Activated naive CD4-positive, alpha-beta T cell treated with anti-CD3 and anti-CD28 coated beads, Interleukin-2, amount 10 ng/mL, durations not matched to agents 7 days and 5 days (primary cell): ENCODE results near the gene MMP2.

Experiments
- CTCF ChIA-PET: fragments of 350-600 bp; sonication (Branson Sonifier 250); formaldehyde crosslinking; loops from one replicate; lab custom pipeline; 2021; ENCODE audit warnings: antibody characterized with exemption; lab: Charles Lee
- DNase-seq: peaks from one replicate; pipeline ENCODE4 v3.0.0-alpha.2; 2020
- H3K27ac Mint-ChIP-seq: one replicate; pipeline ENCODE4 v1.8.0; 2021; ENCODE audit warnings: mild to moderate bottlenecking, moderate library complexity, mixed read lengths
- H3K27me3 Mint-ChIP-seq: one replicate; pipeline ENCODE4 v1.8.0; 2021; ENCODE audit warnings: mild to moderate bottlenecking, mixed read lengths
- H3K36me3 Mint-ChIP-seq: one replicate; pipeline ENCODE4 v1.8.0; 2021; ENCODE audit warnings: mixed read lengths
- H3K4me1 Mint-ChIP-seq: one replicate; pipeline ENCODE4 v1.8.0; 2021; ENCODE audit warnings: mixed read lengths
- H3K4me3 Mint-ChIP-seq: one replicate; pipeline ENCODE4 v1.8.0; 2021; ENCODE audit warnings: mild to moderate bottlenecking, moderate library complexity, mixed read lengths
- H3K9me3 Mint-ChIP-seq: one replicate; pipeline ENCODE4 v1.8.0; 2021; ENCODE audit warnings: mixed read lengths

The MMP2 gene

GRCh38 chr16:55505333-55506015 is 26.5 kb downstream of the MMP2 start:
- Mint-ChIP-seq H3K4me3 (no peak overlapping the region), H3K27me3 (peaks cover 29% of the 10 kb centered on the region), H3K9me3 (no peaks in the 10 kb centered on the region), H3K27ac (no peak overlapping the region), H3K4me1 (peaks cover 13% of the 10 kb centered on the region), H3K36me3 (no peaks in the 10 kb centered on the region)
- no peak for DNase-seq
- CTCF ChIA-PET: interaction anchor here (1.4 kb wide), 1 partner anchor 41 kb away, joined by 4 read pairs; no protein-coding TSS in a partner anchor

GRCh38 chr16:55506083-55506482 is 27.1 kb downstream of the MMP2 start:
- Mint-ChIP-seq H3K27me3 (peaks cover 30% of the 10 kb centered on the region), H3K9me3 (no peaks in the 10 kb centered on the region), H3K4me3 (no peak overlapping the region), H3K27ac (no peak overlapping the region), H3K4me1 (peaks cover 11% of the 10 kb centered on the region), H3K36me3 (no peaks in the 10 kb centered on the region)
- CTCF ChIA-PET: interaction anchor here (1.6 kb wide), 1 partner anchor 41 kb away, joined by 3 read pairs; no protein-coding TSS in a partner anchor
- DNase-seq: no peak

GRCh38 chr16:55506708-55507107 is 27.7 kb downstream of the MMP2 start:
- DNase-seq: no peak
- CTCF ChIA-PET: interaction anchor here (1.6 kb wide), 1 partner anchor 42 kb away, joined by 3 read pairs; no protein-coding TSS in a partner anchor
- Mint-ChIP-seq H3K27ac (no peak overlapping the region), H3K4me3 (no peak overlapping the region), H3K27me3 (peaks cover 30% of the 10 kb centered on the region), H3K4me1 (peaks cover 11% of the 10 kb centered on the region), H3K9me3 (no peaks in the 10 kb centered on the region), H3K36me3 (no peaks in the 10 kb centered on the region)

GRCh38 chr16:55508271-55508921 is 29.4 kb downstream of the MMP2 start:
- H3K36me3 Mint-ChIP-seq: no peaks in the 10 kb centered on the region
- CTCF ChIA-PET: no interaction called here

GRCh38 chr16:55508941-55509931 is 30.2 kb downstream of the MMP2 start, which contains the start of gene LPCAT2:
TSS of gene LPCAT2 (plus strand) at chr16:55509072. CDS start at chr16:55509182, 110 bp downstream.
- H3K4me3 Mint-ChIP-seq: peak within 1 kb of the TSS; percentile 65
- H3K9me3 Mint-ChIP-seq: no peaks in the 10 kb centered on the region
- no peak within 1 kb of the TSS for H3K27ac Mint-ChIP-seq
- H3K27me3 Mint-ChIP-seq: peaks cover 30% of the 10 kb centered on the region
- peak; percentile 57 for DNase-seq
- CTCF ChIA-PET: interaction anchor here (0.9 kb wide), 1 partner anchor 27 kb away, joined by 3 read pairs; no protein-coding TSS in a partner anchor
- H3K36me3 Mint-ChIP-seq: no peaks in the 10 kb centered on the region
- H3K4me1 Mint-ChIP-seq: peaks cover 11% of the 10 kb centered on the region

More at GRCh38 chr16:55508271-55508921, 29.4 kb downstream of the MMP2 start:
- Mint-ChIP-seq H3K27me3 (peaks cover 30% of the 10 kb centered on the region), H3K4me3 (peak overlapping the region; percentile 65), H3K9me3 (no peaks in the 10 kb centered on the region), H3K27ac (no peak overlapping the region), H3K4me1 (peaks cover 11% of the 10 kb centered on the region)
- DNase-seq: no peak

- DNase-seq: no peak
- no peaks in the 10 kb centered on the region for H3K9me3 Mint-ChIP-seq
- H3K27ac Mint-ChIP-seq: no peak overlapping the region
- no peaks in the 10 kb centered on the region for H3K36me3 Mint-ChIP-seq
- CTCF ChIA-PET: interaction anchor here (0.9 kb wide), 1 partner anchor 26 kb away, joined by 3 read pairs; no protein-coding TSS in a partner anchor
- H3K4me3 Mint-ChIP-seq: no peak overlapping the region
- peaks cover 11% of the 10 kb centered on the region for H3K4me1 Mint-ChIP-seq
- H3K27me3 Mint-ChIP-seq: peaks cover 30% of the 10 kb centered on the region
Observed at GRCh38 chr16:55510185-55510805, 31.3 kb downstream of the MMP2 start.

- CTCF ChIA-PET: interaction anchor here (1.7 kb wide), 1 partner anchor 11 kb away, joined by 3 read pairs; no protein-coding TSS in a partner anchor
- H3K27me3 Mint-ChIP-seq: peaks cover 23% of the 10 kb centered on the region
- H3K27ac Mint-ChIP-seq: no peak overlapping the region
- H3K9me3 Mint-ChIP-seq: no peaks in the 10 kb centered on the region
- no peak overlapping the region for H3K4me3 Mint-ChIP-seq
- no peak for DNase-seq
- peaks cover 11% of the 10 kb centered on the region for H3K4me1 Mint-ChIP-seq
- no peaks in the 10 kb centered on the region for H3K36me3 Mint-ChIP-seq
Observed at GRCh38 chr16:55512941-55513340, 33.9 kb downstream of the MMP2 start.

GRCh38 chr16:55513616-55514015 is 34.6 kb downstream of the MMP2 start:
- Mint-ChIP-seq H3K27me3 (peaks cover 20% of the 10 kb centered on the region), H3K9me3 (no peaks in the 10 kb centered on the region), H3K36me3 (no peaks in the 10 kb centered on the region), H3K27ac (no peak overlapping the region), H3K4me1 (peaks cover 11% of the 10 kb centered on the region), H3K4me3 (no peak overlapping the region)
- CTCF ChIA-PET: interaction anchor here (1.7 to 2.1 kb wide), 2 partner anchors 11 to 49 kb away, joined by 3 to 8 read pairs; no protein-coding TSS in a partner anchor
- DNase-seq: no peak

- DNase-seq: no peak
- no peaks in the 10 kb centered on the region for H3K36me3 Mint-ChIP-seq
- H3K4me3 Mint-ChIP-seq: no peak overlapping the region
- CTCF ChIA-PET: interaction anchor here (0.8 to 2.1 kb wide), 2 partner anchors 13 to 50 kb away, joined by 3 to 8 read pairs; no protein-coding TSS in a partner anchor
- H3K4me1 Mint-ChIP-seq: no peaks in the 10 kb centered on the region
- H3K27me3 Mint-ChIP-seq: peaks cover 5% of the 10 kb centered on the region
- no peaks in the 10 kb centered on the region for H3K9me3 Mint-ChIP-seq
- H3K27ac Mint-ChIP-seq: no peak overlapping the region
Observed at GRCh38 chr16:55515111-55515510, 36.1 kb downstream of the MMP2 start.

- H3K4me3 Mint-ChIP-seq: no peak overlapping the region
- H3K27me3 Mint-ChIP-seq: no peaks in the 10 kb centered on the region
- H3K9me3 Mint-ChIP-seq: peaks cover 6% of the 10 kb centered on the region
- no peaks in the 10 kb centered on the region for H3K4me1 Mint-ChIP-seq
- CTCF ChIA-PET: no interaction called here
- no peak overlapping the region for H3K27ac Mint-ChIP-seq
- DNase-seq: no peak
- no peaks in the 10 kb centered on the region for H3K36me3 Mint-ChIP-seq
Observed at GRCh38 chr16:55521792-55522191, 42.8 kb downstream of the MMP2 start.

GRCh38 chr16:55526441-55526840 is 47.4 kb downstream of the MMP2 start:
- no peak overlapping the region for H3K4me3 Mint-ChIP-seq
- CTCF ChIA-PET: interaction anchor here (1.8 kb wide), 1 partner anchor 61 kb away, joined by 7 read pairs; no protein-coding TSS in a partner anchor
- no peaks in the 10 kb centered on the region for H3K36me3 Mint-ChIP-seq
- no peak overlapping the region for H3K27ac Mint-ChIP-seq
- no peaks in the 10 kb centered on the region for H3K4me1 Mint-ChIP-seq
- H3K9me3 Mint-ChIP-seq: peaks cover 6% of the 10 kb centered on the region
- no peak for DNase-seq
- H3K27me3 Mint-ChIP-seq: no peaks in the 10 kb centered on the region

GRCh38 chr16:55527885-55528284 is 48.9 kb downstream of the MMP2 start:
- no peaks in the 10 kb centered on the region for H3K4me1 Mint-ChIP-seq
- DNase-seq: no peak
- no peaks in the 10 kb centered on the region for H3K36me3 Mint-ChIP-seq
- H3K27me3 Mint-ChIP-seq: no peaks in the 10 kb centered on the region
- no peaks in the 10 kb centered on the region for H3K9me3 Mint-ChIP-seq
- no peak overlapping the region for H3K4me3 Mint-ChIP-seq
- CTCF ChIA-PET: interaction anchor here (0.8 to 0.9 kb wide), 2 partner anchors 13 to 63 kb away, joined by 3 to 6 read pairs; no protein-coding TSS in a partner anchor
- H3K27ac Mint-ChIP-seq: no peak overlapping the region

GRCh38 chr16:55529018-55529417 is 50.0 kb downstream of the MMP2 start:
- no peak for DNase-seq
- CTCF ChIA-PET: no interaction called here
- no peaks in the 10 kb centered on the region for H3K9me3 Mint-ChIP-seq
- H3K36me3 Mint-ChIP-seq: no peaks in the 10 kb centered on the region
- no peak overlapping the region for H3K4me3 Mint-ChIP-seq
- no peaks in the 10 kb centered on the region for H3K4me1 Mint-ChIP-seq
- no peaks in the 10 kb centered on the region for H3K27me3 Mint-ChIP-seq
- no peak overlapping the region for H3K27ac Mint-ChIP-seq
